DLD1 (cell line): ENCODE data around the gene GPR78.

Source experiments
- in situ Hi-C: cut with HindIII; loops from 2 replicates; pipeline ENCODE4 v1.10.0; 2017; ENCODE audit warnings: low sequenced_read_pairs

Gene GPR78

GRCh38 chr4:8585721-8586212 is 5.6 kb downstream of the GPR78 start:
- in situ Hi-C loops: no loop called here

GRCh38 chr4:8586246-8586645 is 6.1 kb downstream of the GPR78 start:
- in situ Hi-C loops: no loop called here

GRCh38 chr4:8586671-8587468 is 6.7 kb downstream of the GPR78 start:
- in situ Hi-C loops: no loop called here

GRCh38 chr4:8587469-8588195 is 7.4 kb downstream of the GPR78 start:
- in situ Hi-C loops: no loop called here

GRCh38 chr4:8588196-8588470 is 7.9 kb downstream of the GPR78 start:
- in situ Hi-C loops: no loop called here

GRCh38 chr4:8589336-8589735 is 9.1 kb downstream of the GPR78 start:
- in situ Hi-C loops: no loop called here

GRCh38 chr4:8589823-8590545 is 9.8 kb downstream of the GPR78 start:
- in situ Hi-C loops: no loop called here

GRCh38 chr4:8590546-8590880 is 10.3 kb downstream of the GPR78 start:
- in situ Hi-C loops: no loop called here

GRCh38 chr4:8591114-8591513 is 10.9 kb downstream of the GPR78 start:
- in situ Hi-C loops: no loop called here

- in situ Hi-C loops: no loop called here
Observed at GRCh38 chr4:8591626-8592365, 11.6 kb downstream of the GPR78 start.

GRCh38 chr4:8592366-8593263 is 12.4 kb downstream of the GPR78 start, which contains the start of gene CPZ:
Gene CPZ, plus strand, starts transcription at chr4:8592765. Its CDS starts 69 bp downstream, at chr4:8592834.
- in situ Hi-C loops: no loop called here

- in situ Hi-C loops: no loop called here
Observed at GRCh38 chr4:8593264-8594096, 13.3 kb downstream of the GPR78 start.

- in situ Hi-C loops: no loop called here
Observed at GRCh38 chr4:8594097-8595038, 14.2 kb downstream of the GPR78 start.

GRCh38 chr4:8595237-8596087 is 15.3 kb downstream of the GPR78 start:
- in situ Hi-C loops: no loop called here

GRCh38 chr4:8596891-8597290 is 16.7 kb downstream of the GPR78 start:
- in situ Hi-C loops: no loop called here

GRCh38 chr4:8597319-8597718 is 17.1 kb downstream of the GPR78 start:
- in situ Hi-C loops: no loop called here

GRCh38 chr4:8597791-8598190 is 17.6 kb downstream of the GPR78 start:
- in situ Hi-C loops: no loop called here
